ENCODE results near the gene RBBP8NL. TPM values are rescaled to one million over a fixed set of nuclear protein-coding genes. Genes with fewer than 3 reads are reported as not detected.

Gene RBBP8NL
- total and polyA plus RNA-seq, 5 donors from 2014 or later = not detected

- no peaks in the 10 kb centered on the region for H3K9me3 ChIP-seq (ENCODE audit: control insufficient read depth in 2 of 2, low read length in 2 of 2)
- peaks cover 37% of the 10 kb centered on the region for H3K4me1 ChIP-seq (ENCODE audit: control insufficient read depth, insufficient read depth, low read length, poor library complexity, severe bottlenecking)
- H3K4me3 Mint-ChIP-seq = no peak overlapping the region
- no peak for ATAC-seq (ENCODE audit: low read depth in 2 of 2)
- peaks cover 0 to 2% (median 0%) of the 10 kb centered on the region in 7 donors for H3K9me3 Mint-ChIP-seq
- H3K27me3 Mint-ChIP-seq = no peaks in the 10 kb centered on the region
- no peaks in the 10 kb centered on the region for H3K27me3 ChIP-seq (ENCODE audit: control insufficient read depth, insufficient read depth, low read length)
- H3K27ac Mint-ChIP-seq = peak overlapping the region in 1 of 3 donors; percentile 80
- H3K4me3 ChIP-seq (ENCODE audit: low read depth, low read length) = no peak overlapping the region
- H3K27ac ChIP-seq (ENCODE audit: insufficient read depth, low read length, poor library complexity, severe bottlenecking) = no peak overlapping the region
- H3K36me3 ChIP-seq (ENCODE audit: control insufficient read depth, insufficient read depth, low read length) = no peaks in the 10 kb centered on the region
- no peaks in the 10 kb centered on the region for H3K36me3 Mint-ChIP-seq
- no peak for DNase-seq
- peaks cover 0 to 38% (median 10%) of the 10 kb centered on the region in 4 donors for H3K4me1 Mint-ChIP-seq
Observed at GRCh38 chr20:62408640-62409039, 18.7 kb downstream of the RBBP8NL start.

DNA sequence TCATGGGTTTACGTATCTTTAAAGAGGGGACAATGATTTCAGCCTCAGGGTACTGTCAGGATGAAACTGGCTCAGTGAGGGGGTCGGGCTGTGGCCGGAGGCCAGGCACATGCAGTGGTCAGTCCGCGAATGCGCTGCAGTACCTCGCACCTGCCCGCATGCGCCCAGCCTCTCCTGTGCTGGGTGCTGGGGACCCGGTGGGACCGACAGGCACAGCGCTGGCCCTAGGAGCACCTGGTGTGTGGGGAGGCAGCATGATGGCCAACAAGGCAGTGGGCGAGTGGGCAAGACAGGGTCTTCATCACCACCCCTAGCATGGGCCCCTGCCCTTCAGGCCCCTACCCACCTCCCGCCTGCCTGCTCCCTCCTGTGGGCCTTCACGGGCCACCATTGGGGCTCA, 19.3 kb downstream of the RBBP8NL start:
- Histone ChIP-seq H3K4me1 (ENCODE audit: control insufficient read depth, insufficient read depth, low read length, poor library complexity, severe bottlenecking) (peaks cover 37% of the 10 kb centered on the region), H3K9me3 (ENCODE audit: control insufficient read depth in 2 of 2, low read length in 2 of 2) (no peaks in the 10 kb centered on the region), H3K27me3 (ENCODE audit: control insufficient read depth, insufficient read depth, low read length) (no peaks in the 10 kb centered on the region), H3K36me3 (ENCODE audit: control insufficient read depth, insufficient read depth, low read length) (no peaks in the 10 kb centered on the region), H3K27ac (ENCODE audit: insufficient read depth, low read length, poor library complexity, severe bottlenecking) (no peak overlapping the region), H3K4me3 (ENCODE audit: low read depth, low read length) (no peak overlapping the region)
- no peak for ATAC-seq (ENCODE audit: low read depth in 2 of 2)
- H3K27me3 Mint-ChIP-seq = no peaks in the 10 kb centered on the region
- no peak for DNase-seq
- peak overlapping the region in 1 of 3 donors; percentile 5 for H3K27ac Mint-ChIP-seq
- H3K4me3 Mint-ChIP-seq = peak overlapping the region; percentile 82 to 91 (median 84)
- H3K36me3 Mint-ChIP-seq = no peaks in the 10 kb centered on the region
- H3K9me3 Mint-ChIP-seq = peaks cover 0 to 2% (median 0%) of the 10 kb centered on the region in 7 donors
- peaks cover 0 to 42% (median 11%) of the 10 kb centered on the region in 4 donors for H3K4me1 Mint-ChIP-seq

DNA sequence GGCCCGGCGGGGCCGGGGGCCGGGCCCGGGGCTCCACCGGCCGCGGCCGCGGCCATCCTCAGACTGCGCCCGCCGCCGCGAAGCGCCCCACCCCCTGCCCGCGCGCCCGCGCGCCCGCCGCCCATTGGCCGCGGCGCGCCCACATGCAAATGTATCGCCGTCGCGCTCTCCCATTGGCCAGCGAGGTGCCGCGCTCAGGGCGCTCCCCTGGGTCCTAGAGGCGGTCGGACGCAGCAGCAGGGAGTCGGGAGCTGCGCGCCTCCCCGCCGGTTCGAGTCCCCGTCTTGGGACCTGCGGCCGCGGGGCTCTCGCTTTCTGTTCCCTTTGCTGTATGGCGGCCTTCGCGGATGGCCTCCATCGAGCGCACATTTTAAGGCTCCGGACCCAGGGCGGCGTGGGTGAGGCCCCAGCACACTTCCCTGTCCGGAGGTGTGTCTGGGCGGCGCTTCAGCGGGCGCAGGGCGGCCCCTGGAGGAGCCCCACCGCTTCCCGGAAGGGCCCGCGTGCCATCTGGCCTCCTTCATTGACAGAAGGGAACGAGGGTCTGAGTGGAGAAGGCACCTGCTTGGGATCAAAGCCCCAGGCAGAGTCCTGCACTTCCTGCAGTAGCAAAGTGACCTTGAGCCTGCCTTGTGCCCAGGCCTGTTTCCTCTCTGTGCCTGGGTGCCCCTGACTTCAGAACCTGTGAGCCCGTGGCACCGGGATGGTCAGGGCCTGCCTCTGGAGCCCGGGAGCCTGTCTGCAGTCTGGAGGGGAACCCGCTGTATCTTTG, 19.9 kb downstream of the RBBP8NL start, which contains the start of gene CABLES2:
CABLES2 (minus strand) TSS at position 65 of the 772 bp plus-strand sequence; CDS start at position 56, 9 bp downstream.
- peak within 1 kb of the TSS; percentile 37 for H3K4me3 ChIP-seq (ENCODE audit: low read depth, low read length)
- H3K27me3 ChIP-seq (ENCODE audit: control insufficient read depth, insufficient read depth, low read length) = no peaks in the 10 kb centered on the region
- H3K27me3 Mint-ChIP-seq = no peaks in the 10 kb centered on the region
- H3K27ac ChIP-seq (ENCODE audit: insufficient read depth, low read length, poor library complexity, severe bottlenecking) = peak within 1 kb of the TSS; percentile 47
- no peaks in the 10 kb centered on the region for H3K9me3 ChIP-seq (ENCODE audit: control insufficient read depth in 2 of 2, low read length in 2 of 2)
- DNase-seq = peak; percentile 86 to 95 (median 92)
- ATAC-seq (ENCODE audit: low read depth in 2 of 2) = peak; percentile 93 to 95
- H3K36me3 Mint-ChIP-seq = no peaks in the 10 kb centered on the region
- peaks cover 0 to 42% (median 11%) of the 10 kb centered on the region in 4 donors for H3K4me1 Mint-ChIP-seq
- peaks cover 0 to 2% (median 0%) of the 10 kb centered on the region in 7 donors for H3K9me3 Mint-ChIP-seq
- H3K27ac Mint-ChIP-seq = peak within 1 kb of the TSS; percentile 5 to 80 (median 41)
- H3K4me1 ChIP-seq (ENCODE audit: control insufficient read depth, insufficient read depth, low read length, poor library complexity, severe bottlenecking) = peaks cover 37% of the 10 kb centered on the region
- H3K4me3 Mint-ChIP-seq = peak within 1 kb of the TSS; percentile 83 to 91 (median 85)
- H3K36me3 ChIP-seq (ENCODE audit: control insufficient read depth, insufficient read depth, low read length) = no peaks in the 10 kb centered on the region

DNA sequence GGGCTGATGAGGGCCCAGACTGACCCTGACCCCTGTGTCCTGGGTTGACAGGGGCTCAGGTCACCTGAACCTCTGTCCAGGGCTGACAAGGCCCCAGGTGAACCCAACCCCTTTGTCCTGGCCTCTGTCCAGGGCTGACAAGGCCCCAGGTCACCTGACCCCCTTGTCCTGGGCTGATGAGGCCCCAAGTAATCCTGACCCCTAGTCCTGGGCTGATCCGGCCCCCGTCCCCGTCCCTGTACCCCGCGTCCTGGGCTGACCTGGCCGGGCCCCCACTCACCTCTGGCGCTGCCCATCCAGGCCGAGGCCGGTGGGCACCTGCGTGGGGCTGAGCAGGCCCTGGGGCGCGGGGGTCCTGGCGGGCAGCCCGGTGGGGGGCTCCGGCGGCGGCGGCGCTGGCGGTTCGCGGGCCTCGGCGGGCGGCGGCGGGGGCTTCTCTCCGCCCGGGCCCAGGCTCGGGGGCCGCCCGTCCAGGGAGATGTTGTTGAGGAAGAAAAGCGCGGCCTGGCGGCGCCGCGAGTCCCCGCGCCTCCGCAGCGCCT, 20.6 kb downstream of the RBBP8NL start:
- Histone ChIP-seq H3K27me3 (ENCODE audit: control insufficient read depth, insufficient read depth, low read length) (no peaks in the 10 kb centered on the region), H3K27ac (ENCODE audit: insufficient read depth, low read length, poor library complexity, severe bottlenecking) (peak overlapping the region; percentile 33), H3K9me3 (ENCODE audit: control insufficient read depth in 2 of 2, low read length in 2 of 2) (no peaks in the 10 kb centered on the region), H3K4me1 (ENCODE audit: control insufficient read depth, insufficient read depth, low read length, poor library complexity, severe bottlenecking) (peaks cover 37% of the 10 kb centered on the region), H3K36me3 (ENCODE audit: control insufficient read depth, insufficient read depth, low read length) (no peaks in the 10 kb centered on the region), H3K4me3 (ENCODE audit: low read depth, low read length) (peak overlapping the region; percentile 37)
- ATAC-seq (ENCODE audit: low read depth in 2 of 2) (no peak), DNase-seq (no peak)
- Mint-ChIP-seq H3K27ac (peak overlapping the region in 1 of 3 donors; percentile 41), H3K27me3 (no peaks in the 10 kb centered on the region), H3K36me3 (no peaks in the 10 kb centered on the region), H3K9me3 (peaks cover 0 to 2% (median 0%) of the 10 kb centered on the region in 7 donors), H3K4me3 (peak overlapping the region; percentile 73 to 87 (median 80)), H3K4me1 (peaks cover 0 to 42% (median 11%) of the 10 kb centered on the region in 4 donors)

GRCh38 chr20:62405981-62406513, 21.3 kb downstream of the RBBP8NL start:
- no peak overlapping the region for H3K27ac ChIP-seq (ENCODE audit: insufficient read depth, low read length, poor library complexity, severe bottlenecking)
- no peak for ATAC-seq (ENCODE audit: low read depth in 2 of 2)

GRCh38 chr20:62405108-62405980, 22.0 kb downstream of the RBBP8NL start:
- peak overlapping the region; percentile 76 to 87 (median 84) for H3K4me3 Mint-ChIP-seq
- H3K4me1 Mint-ChIP-seq = peaks cover 0 to 42% (median 11%) of the 10 kb centered on the region in 4 donors
- Histone ChIP-seq H3K4me3 (ENCODE audit: low read depth, low read length) (no peak overlapping the region), H3K4me1 (ENCODE audit: control insufficient read depth, insufficient read depth, low read length, poor library complexity, severe bottlenecking) (peaks cover 36% of the 10 kb centered on the region), H3K27me3 (ENCODE audit: control insufficient read depth, insufficient read depth, low read length) (no peaks in the 10 kb centered on the region), H3K9me3 (ENCODE audit: control insufficient read depth in 2 of 2, low read length in 2 of 2) (no peaks in the 10 kb centered on the region), H3K27ac (ENCODE audit: insufficient read depth, low read length, poor library complexity, severe bottlenecking) (no peak overlapping the region), H3K36me3 (ENCODE audit: control insufficient read depth, insufficient read depth, low read length) (no peaks in the 10 kb centered on the region)
- H3K27me3 Mint-ChIP-seq = no peaks in the 10 kb centered on the region
- ATAC-seq (ENCODE audit: low read depth in 2 of 2) (no peak), DNase-seq (no peak)
- H3K36me3 Mint-ChIP-seq = peaks cover 5% of the 10 kb centered on the region
- H3K27ac Mint-ChIP-seq = peak overlapping the region in 2 of 3 donors; percentile 41 to 80
- peaks cover 0 to 2% (median 0%) of the 10 kb centered on the region in 7 donors for H3K9me3 Mint-ChIP-seq

More at GRCh38 chr20:62405981-62406513, 21.3 kb downstream of the RBBP8NL start:
- Mint-ChIP-seq H3K27me3 (no peaks in the 10 kb centered on the region), H3K4me1 (peaks cover 0 to 42% (median 11%) of the 10 kb centered on the region in 4 donors), H3K27ac (peak overlapping the region in 2 of 3 donors; percentile 41 to 80), H3K36me3 (no peaks in the 10 kb centered on the region), H3K4me3 (peak overlapping the region; percentile 76 to 87 (median 84)), H3K9me3 (peaks cover 0 to 2% (median 0%) of the 10 kb centered on the region in 7 donors)
- H3K27me3 ChIP-seq (ENCODE audit: control insufficient read depth, insufficient read depth, low read length) = no peaks in the 10 kb centered on the region
- H3K9me3 ChIP-seq (ENCODE audit: control insufficient read depth in 2 of 2, low read length in 2 of 2) = no peaks in the 10 kb centered on the region
- peak overlapping the region; percentile 37 for H3K4me3 ChIP-seq (ENCODE audit: low read depth, low read length)
- peaks cover 37% of the 10 kb centered on the region for H3K4me1 ChIP-seq (ENCODE audit: control insufficient read depth, insufficient read depth, low read length, poor library complexity, severe bottlenecking)
- no peak for DNase-seq
- H3K36me3 ChIP-seq (ENCODE audit: control insufficient read depth, insufficient read depth, low read length) = no peaks in the 10 kb centered on the region

GRCh38 chr20:62404761-62405107, 22.6 kb downstream of the RBBP8NL start:
- Histone ChIP-seq H3K4me3 (ENCODE audit: low read depth, low read length) (no peak overlapping the region), H3K4me1 (ENCODE audit: control insufficient read depth, insufficient read depth, low read length, poor library complexity, severe bottlenecking) (peaks cover 30% of the 10 kb centered on the region), H3K27me3 (ENCODE audit: control insufficient read depth, insufficient read depth, low read length) (no peaks in the 10 kb centered on the region), H3K9me3 (ENCODE audit: control insufficient read depth in 2 of 2, low read length in 2 of 2) (no peaks in the 10 kb centered on the region), H3K36me3 (ENCODE audit: control insufficient read depth, insufficient read depth, low read length) (no peaks in the 10 kb centered on the region), H3K27ac (ENCODE audit: insufficient read depth, low read length, poor library complexity, severe bottlenecking) (no peak overlapping the region)
- peaks cover 0 to 2% (median 0%) of the 10 kb centered on the region in 7 donors for H3K9me3 Mint-ChIP-seq
- ATAC-seq (ENCODE audit: low read depth in 2 of 2) (no peak), DNase-seq (no peak)
- H3K36me3 Mint-ChIP-seq = peaks cover 5% of the 10 kb centered on the region
- H3K27ac Mint-ChIP-seq = no peak overlapping the region
- no peaks in the 10 kb centered on the region for H3K27me3 Mint-ChIP-seq
- H3K4me3 Mint-ChIP-seq = peak overlapping the region in 1 of 4 donors; percentile 83
- peaks cover 0 to 38% (median 11%) of the 10 kb centered on the region in 4 donors for H3K4me1 Mint-ChIP-seq
